Activated T-helper 2 cell treated with anti-CD3 and anti-CD28 coated beads, Interferon-gamma antibody, Interleukin-2, Interleukin-4, amounts not matched to agents 10 μg/mL and 5 μg/mL and 100 μg/mL, durations not matched to agents 14 hours and 24 hours and 36 hours (primary cell): ENCODE results near the gene RNF181. TPM values are rescaled to one million over a fixed set of nuclear protein-coding genes. Genes with fewer than 3 reads are reported as not detected.

Experiments
- DNase-seq: peaks from one replicate; pipeline ENCODE4 v3.0.0; 2021; ENCODE audit warnings: low spot score
- H3K27ac Mint-ChIP-seq: one replicate; pipeline ENCODE4 v1.8.0; 2021; ENCODE audit warnings: mixed read lengths
- H3K27me3 Mint-ChIP-seq: one replicate; pipeline ENCODE4 v1.8.0; 2021; ENCODE audit warnings: low read depth, mixed read lengths
- H3K36me3 Mint-ChIP-seq: one replicate; pipeline ENCODE4 v1.8.0; 2021; ENCODE audit warnings: low read depth, mixed read lengths
- H3K4me1 Mint-ChIP-seq: one replicate; pipeline ENCODE4 v1.8.0; 2021; ENCODE audit warnings: low read depth, mixed read lengths
- H3K4me3 Mint-ChIP-seq: one replicate; pipeline ENCODE4 v1.8.0; 2021; ENCODE audit warnings: low read depth, mild to moderate bottlenecking, moderate library complexity, mixed read lengths
- H3K9me3 Mint-ChIP-seq: one replicate; pipeline ENCODE4 v1.8.0; 2021; ENCODE audit warnings: mixed read lengths
- intact Hi-C: fragments of 100-400 bp; cut with micrococcal nuclease; formaldehyde crosslinking; loops from one replicate; pipeline ENCODE4 v1.15.1; 2023
- total RNA-seq: library from RNA; stranded (reverse); gene quantifications from 2 replicates; pipeline ENCODE4 v1.2.3, GENCODE V29; 2022

RNF181 gene, protein sequence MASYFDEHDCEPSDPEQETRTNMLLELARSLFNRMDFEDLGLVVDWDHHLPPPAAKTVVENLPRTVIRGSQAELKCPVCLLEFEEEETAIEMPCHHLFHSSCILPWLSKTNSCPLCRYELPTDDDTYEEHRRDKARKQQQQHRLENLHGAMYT
- 130 and 134 TPM in 2 replicates for total RNA-seq

DNA sequence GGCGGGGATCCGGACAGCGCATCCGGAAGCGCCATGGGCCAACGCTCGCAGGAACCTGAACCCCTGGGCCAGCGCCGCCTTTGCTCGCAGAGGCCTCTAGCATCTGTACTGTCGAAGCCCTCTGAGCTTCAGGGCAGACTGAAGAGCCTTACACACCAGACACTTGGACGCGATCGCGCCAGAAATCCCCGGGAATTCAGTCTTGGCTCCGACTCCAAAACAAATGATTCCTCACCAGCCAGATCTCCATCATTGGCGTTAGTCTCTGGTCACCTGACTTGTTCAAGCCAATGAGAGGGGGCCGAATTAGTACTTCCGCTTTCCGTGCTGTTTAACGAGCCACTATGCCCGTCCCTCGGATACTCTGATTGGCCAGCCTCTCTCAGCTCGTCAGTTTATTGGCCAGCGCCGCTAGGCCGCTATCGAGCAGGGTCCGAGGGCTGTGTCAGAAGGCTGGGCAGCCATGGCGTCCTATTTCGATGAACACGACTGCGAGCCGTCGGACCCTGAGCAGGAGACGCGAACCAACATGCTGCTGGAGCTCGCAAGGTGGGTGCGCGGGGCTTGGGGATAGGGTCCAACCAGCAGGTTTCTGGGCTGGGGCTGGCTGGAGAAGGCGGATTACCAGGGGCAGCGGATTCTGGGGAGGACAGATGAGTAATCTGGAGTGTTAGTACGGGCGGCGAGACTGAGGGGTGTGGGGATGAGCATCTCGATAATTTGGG lies at the start of gene RNF181:
Gene RNF181, plus strand, starts transcription at position 445 of the 725 bp plus-strand sequence. Its CDS starts 19 bp downstream, at position 464.
- Mint-ChIP-seq H3K27ac (peak within 1 kb of the TSS; percentile 96), H3K9me3 (no peaks in the 10 kb centered on the region), H3K36me3 (peaks cover 32% of the 10 kb centered on the region), H3K4me3 (peak within 1 kb of the TSS; percentile 96), H3K4me1 (peaks cover 18% of the 10 kb centered on the region), H3K27me3 (no peaks in the 10 kb centered on the region)
- peak; percentile 91 for DNase-seq
- intact Hi-C loops, result loop anchor here (1.0 to 5.0 kb wide), 4 partner anchors 15 to 178 kb away; partner anchors contain the start of genes GGCX, SH2D6 and VAMP8

DNA sequence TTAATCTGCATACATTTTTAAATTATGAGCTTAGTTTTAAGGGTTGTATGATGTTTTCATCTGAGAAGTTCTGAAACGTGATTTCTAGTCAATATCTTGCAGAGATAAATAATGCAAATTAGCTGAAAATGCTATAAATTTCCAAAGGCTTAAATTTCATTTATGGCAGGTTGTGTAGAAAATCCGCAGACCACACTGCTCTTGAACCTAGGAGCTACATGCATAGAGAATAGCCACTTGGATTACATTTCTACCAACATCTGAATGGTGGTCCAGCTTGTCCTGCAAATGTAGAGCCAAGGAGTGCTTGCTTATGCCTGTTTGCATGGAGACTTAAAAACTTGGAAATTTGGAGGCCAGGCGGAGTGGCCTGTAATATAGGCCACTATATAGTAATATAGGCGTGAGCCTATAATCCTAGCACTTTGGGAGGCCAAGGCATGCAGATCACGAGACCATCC lies 49.7 kb upstream of the RNF181 start:
- Mint-ChIP-seq H3K4me3 (no peak overlapping the region), H3K27me3 (no peaks in the 10 kb centered on the region), H3K9me3 (no peaks in the 10 kb centered on the region), H3K4me1 (peaks cover 29% of the 10 kb centered on the region), H3K36me3 (peaks cover 81% of the 10 kb centered on the region), H3K27ac (no peak overlapping the region)
- no peak for DNase-seq
- intact Hi-C loops, result no loop called here

DNA sequence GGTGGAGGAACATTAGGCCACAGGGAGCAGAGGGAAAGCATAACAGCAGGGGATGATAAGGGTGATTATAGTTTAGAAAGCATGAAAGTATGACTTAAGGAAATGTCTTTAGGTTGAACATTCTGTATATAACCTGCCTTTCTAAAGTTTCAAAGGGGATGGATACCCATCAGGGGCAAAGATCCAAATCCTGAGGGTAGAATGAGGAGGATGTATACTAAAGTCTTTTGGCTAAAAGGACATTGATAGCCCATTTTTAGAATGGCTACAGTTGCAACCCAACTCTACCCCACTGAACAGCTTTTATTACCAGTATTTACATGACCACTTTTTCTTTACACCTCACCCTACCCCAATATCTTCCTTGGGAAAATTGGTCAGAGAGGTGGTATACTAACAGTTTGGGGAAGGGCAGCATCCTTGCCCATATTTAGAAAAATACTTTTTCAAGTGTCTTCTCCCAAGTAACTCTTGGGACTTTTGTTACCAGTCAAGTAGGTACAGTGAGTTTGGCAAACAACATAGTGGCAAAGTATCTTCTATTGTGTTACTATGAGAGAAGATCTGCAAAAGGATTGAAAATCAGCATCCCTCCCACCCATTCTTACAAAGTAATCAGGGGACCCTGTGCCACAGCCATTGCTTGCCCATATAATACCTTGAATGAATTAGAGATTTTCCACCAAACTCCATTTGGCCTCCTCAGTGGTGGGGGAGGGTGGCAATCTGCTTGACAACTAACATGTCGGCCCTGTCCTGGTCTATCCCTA lies 48.3 kb upstream of the RNF181 start:
- Mint-ChIP-seq H3K4me1 (peaks cover 17% of the 10 kb centered on the region), H3K27ac (peak overlapping the region; percentile 69), H3K36me3 (peaks cover 81% of the 10 kb centered on the region), H3K9me3 (no peaks in the 10 kb centered on the region), H3K27me3 (no peaks in the 10 kb centered on the region), H3K4me3 (no peak overlapping the region)
- DNase-seq, result no peak
- intact Hi-C loops, result no loop called here

DNA sequence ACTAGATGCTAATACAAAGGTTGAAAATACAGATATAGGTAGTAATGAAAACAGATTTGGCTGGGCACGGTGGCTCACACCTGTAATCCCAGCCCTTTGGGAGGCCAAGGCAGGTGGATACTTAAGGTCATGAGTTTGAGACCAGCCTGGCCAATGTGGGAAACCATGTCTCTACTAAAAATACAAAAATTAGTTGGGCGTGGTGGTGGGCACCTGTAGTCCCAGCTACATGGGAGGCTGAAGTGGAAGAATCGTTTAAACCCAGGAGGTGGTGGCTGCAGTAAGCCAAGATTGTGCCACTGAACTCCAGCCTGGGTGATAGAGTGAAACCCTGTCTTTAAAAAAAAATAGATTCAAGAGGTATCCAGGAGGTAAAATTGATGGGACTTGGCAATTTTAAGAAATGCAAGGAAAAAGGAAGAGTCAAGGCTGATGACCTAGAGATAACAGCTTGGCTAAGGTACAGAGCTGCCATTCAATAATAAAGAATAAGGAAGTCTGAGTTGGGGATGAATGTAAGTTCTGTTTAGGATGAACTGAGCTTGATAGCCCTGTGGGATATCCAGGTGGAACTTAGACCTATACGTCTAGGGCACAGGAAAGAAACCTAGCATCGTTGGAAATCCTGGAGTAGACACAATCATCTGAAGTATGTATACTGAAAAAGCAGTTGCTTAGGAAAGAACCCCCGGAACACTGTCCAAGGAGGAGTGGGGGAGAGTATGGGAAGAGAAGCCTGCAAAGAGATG lies 47.5 kb upstream of the RNF181 start:
- intact Hi-C loops, result no loop called here
- no peak overlapping the region for H3K4me3 Mint-ChIP-seq
- peak overlapping the region; percentile 6 for H3K27ac Mint-ChIP-seq
- peaks cover 9% of the 10 kb centered on the region for H3K4me1 Mint-ChIP-seq
- H3K9me3 Mint-ChIP-seq, result no peaks in the 10 kb centered on the region
- peaks cover 81% of the 10 kb centered on the region for H3K36me3 Mint-ChIP-seq
- no peaks in the 10 kb centered on the region for H3K27me3 Mint-ChIP-seq
- no peak for DNase-seq

DNA sequence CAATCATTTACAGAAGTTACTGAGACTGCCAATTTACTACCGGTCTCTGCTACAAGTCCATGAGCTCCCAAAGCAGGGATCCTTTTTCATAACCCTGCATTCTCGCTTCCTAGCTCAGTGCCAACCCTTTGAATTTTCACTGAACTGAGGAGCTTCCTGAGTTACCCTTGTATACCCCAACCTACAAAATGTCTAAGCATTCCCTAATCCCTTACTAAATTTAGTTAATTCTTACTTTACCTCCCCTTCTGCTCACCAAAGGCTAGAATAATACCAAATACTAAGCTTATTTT lies 47.0 kb upstream of the RNF181 start:
- H3K4me1 Mint-ChIP-seq, result peaks cover 6% of the 10 kb centered on the region

DNA sequence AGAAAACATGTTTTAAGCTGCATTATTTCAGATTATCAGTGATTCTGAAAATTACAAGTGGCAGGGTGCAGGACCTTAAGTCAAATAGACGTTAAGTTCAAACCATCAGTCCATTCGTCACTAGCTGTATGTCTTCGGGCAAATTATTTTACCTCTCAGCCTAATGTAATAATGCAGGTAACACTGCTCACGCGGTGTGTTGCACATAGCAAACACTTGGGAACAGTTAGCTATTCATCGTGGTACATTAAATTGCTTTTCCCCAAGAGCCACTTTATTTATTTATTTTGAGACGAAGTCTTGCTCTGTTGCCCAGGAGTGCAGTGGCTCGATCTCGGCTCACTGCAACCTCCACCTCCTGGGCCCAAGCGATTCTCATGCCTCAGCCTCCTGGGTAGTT lies 46.5 kb upstream of the RNF181 start:
- peaks cover 3% of the 10 kb centered on the region for H3K4me1 Mint-ChIP-seq
- no peaks in the 10 kb centered on the region for H3K27me3 Mint-ChIP-seq
- no peak for DNase-seq
- peaks cover 78% of the 10 kb centered on the region for H3K36me3 Mint-ChIP-seq
- no peaks in the 10 kb centered on the region for H3K9me3 Mint-ChIP-seq
- H3K27ac Mint-ChIP-seq, result no peak overlapping the region
- intact Hi-C loops, result no loop called here
- H3K4me3 Mint-ChIP-seq, result no peak overlapping the region

More for the DNA sequence above, 47.0 kb upstream of the RNF181 start:
- DNase-seq, result no peak
- Mint-ChIP-seq H3K27ac (no peak overlapping the region), H3K9me3 (no peaks in the 10 kb centered on the region), H3K4me3 (no peak overlapping the region), H3K27me3 (no peaks in the 10 kb centered on the region), H3K36me3 (peaks cover 80% of the 10 kb centered on the region)
- intact Hi-C loops, result no loop called here

DNA sequence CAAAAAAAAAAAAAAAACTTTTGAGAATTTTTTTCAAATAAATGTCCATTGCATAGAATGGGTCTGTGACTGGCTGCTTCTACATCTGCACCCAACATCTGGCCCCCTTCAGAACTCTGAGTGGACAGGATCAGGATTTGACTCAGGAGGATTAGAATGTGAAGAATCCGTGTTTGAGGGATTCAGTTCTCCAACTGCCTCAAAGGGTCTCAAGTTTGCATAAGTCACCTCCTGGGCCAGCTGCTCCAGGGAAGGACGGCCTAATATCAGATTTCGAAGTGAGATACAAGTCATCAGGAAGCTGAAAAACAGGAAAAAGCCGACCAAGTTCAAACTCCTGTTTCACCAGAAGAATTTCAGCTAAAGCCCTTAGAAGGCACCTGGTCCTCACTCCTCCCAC lies 45.7 kb upstream of the RNF181 start:
- intact Hi-C loops, result no loop called here
- Mint-ChIP-seq H3K4me1 (no peaks in the 10 kb centered on the region), H3K4me3 (no peak overlapping the region), H3K27me3 (no peaks in the 10 kb centered on the region), H3K36me3 (peaks cover 76% of the 10 kb centered on the region), H3K27ac (no peak overlapping the region), H3K9me3 (no peaks in the 10 kb centered on the region)
- no peak for DNase-seq

DNA sequence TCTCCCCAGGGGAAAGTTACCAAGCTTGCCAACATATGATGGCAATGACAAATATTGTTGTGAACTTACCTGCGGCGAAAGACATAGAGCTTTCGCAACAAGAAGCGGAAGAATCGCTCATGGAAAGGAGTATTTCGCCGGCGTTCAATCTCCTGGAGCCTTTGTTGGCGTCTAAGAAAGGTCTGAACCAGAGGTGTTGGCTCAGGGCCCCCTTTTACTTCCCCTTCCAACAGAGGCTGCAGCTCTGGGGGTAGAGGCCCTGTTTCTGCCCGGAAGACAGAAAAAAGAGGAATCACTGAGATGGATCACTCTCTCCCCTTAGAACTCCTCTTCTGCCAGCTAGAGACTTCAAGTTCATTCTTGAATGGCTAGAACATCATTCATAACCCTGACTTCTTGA lies 45.1 kb upstream of the RNF181 start:
- Mint-ChIP-seq H3K27me3 (no peaks in the 10 kb centered on the region), H3K4me1 (peaks cover 3% of the 10 kb centered on the region), H3K27ac (no peak overlapping the region), H3K36me3 (peaks cover 77% of the 10 kb centered on the region), H3K4me3 (no peak overlapping the region), H3K9me3 (no peaks in the 10 kb centered on the region)
- intact Hi-C loops, result no loop called here
- no peak for DNase-seq

DNA sequence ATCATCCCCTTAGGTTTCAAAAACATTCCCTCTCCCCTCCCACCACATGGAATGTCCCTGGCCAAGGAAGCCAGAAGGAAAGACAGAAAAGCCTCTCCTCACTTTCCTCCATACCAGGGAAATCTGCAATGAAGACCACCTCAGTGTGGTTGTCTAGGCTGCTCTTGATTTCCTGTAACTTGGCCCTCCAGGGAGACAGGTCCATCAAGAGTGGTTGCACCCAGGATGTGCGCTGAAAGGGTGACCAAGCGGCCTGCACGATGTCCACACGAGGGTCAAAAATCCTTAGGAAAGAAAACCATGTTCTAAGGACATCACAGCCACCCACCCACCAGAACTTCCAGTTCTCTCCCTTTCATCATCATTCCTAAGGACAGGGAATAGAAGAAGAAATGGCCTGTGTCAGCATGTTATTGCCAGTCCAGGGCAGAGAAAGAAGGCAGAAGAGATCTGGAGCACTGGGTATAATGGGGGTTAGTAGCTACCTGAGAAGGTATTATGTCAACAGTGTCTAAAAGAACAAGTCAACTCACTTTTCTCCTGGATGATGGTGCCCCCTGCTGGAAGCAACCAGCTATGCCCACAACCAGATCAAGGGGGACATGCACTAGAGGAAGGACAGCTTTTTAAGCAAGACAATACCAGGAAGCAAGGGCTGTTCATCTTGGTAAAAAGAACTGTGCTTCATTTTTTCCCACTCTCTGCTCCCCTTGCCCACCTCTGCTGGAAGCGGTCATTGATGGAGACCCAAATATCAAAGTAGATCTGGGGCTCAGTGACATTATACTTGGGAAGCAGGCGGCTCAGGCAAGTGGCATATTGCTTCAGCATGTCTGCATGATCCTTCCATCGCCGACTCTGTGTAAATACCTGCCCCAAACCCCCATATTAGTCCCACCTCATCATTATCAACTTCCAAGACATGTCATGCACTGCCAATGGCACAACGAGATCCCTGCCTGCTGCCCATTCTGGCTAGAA lies 43.6 kb upstream of the RNF181 start:
- Mint-ChIP-seq H3K4me1 (peaks cover 3% of the 10 kb centered on the region), H3K9me3 (no peaks in the 10 kb centered on the region), H3K36me3 (peaks cover 80% of the 10 kb centered on the region), H3K4me3 (no peak overlapping the region), H3K27me3 (no peaks in the 10 kb centered on the region), H3K27ac (no peak overlapping the region)
- intact Hi-C loops, result loop anchor here (1.0 kb wide), 2 partner anchors 132 to 161 kb away; no protein-coding TSS in a partner anchor
- peak; percentile 80 for DNase-seq

DNA sequence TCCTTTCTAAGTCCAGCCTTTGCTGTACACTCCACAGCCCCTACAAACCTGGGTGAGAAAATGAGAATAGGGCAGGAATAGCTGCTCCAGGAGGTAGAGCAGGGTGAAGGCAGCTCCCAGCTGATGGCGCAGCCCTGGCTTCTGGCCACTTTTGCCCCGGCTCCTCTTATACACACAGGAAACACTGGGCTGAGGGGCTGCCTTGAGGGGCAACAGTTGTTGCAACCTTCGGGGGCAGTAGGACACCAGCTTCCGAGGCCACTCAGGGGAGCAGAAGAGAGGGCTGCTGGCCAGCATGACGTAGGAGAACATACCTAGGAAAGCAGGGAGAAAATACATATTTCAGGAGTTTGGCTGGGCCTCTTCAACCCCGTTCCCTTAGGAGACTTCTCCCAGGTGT lies 42.4 kb upstream of the RNF181 start:
- H3K36me3 Mint-ChIP-seq, result peaks cover 77% of the 10 kb centered on the region
- intact Hi-C loops, result no loop called here

DNA sequence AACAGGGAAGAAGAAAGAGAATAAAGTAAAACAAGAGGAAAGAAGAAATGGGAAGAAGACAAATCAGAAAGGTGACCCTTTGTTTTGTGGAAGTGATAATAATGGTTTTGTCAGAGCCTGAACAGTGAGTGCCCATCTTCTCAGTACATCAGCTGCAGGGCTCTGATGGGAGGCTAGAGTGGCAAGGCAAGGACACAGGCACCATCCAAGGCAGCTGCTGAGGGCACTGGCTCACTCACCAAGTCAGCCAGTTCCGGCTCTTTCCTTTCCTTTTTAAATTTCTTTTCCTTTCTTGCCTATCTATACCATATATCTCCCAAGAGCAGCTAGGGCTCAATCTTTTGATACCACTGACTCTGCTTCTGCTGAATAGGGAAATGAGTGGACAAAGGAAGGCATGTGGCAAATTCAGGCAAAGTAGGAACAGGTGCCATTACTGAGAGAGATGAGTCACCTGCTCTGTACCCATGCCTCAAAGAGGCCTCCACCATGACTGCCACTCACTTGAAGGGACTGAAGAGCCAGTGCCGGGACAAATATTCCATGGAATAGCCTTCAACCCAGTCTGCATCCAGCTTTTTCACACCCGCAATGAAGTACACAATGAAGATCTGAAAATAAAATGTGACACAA lies 40.4 kb upstream of the RNF181 start:
- peaks cover 70% of the 10 kb centered on the region for H3K36me3 Mint-ChIP-seq
- H3K4me1 Mint-ChIP-seq, result peaks cover 13% of the 10 kb centered on the region
- intact Hi-C loops, result no loop called here

More for the DNA sequence above, 42.4 kb upstream of the RNF181 start:
- peaks cover 4% of the 10 kb centered on the region for H3K4me1 Mint-ChIP-seq
- H3K27me3 Mint-ChIP-seq, result no peaks in the 10 kb centered on the region
- no peak overlapping the region for H3K27ac Mint-ChIP-seq
- H3K9me3 Mint-ChIP-seq, result no peaks in the 10 kb centered on the region
- H3K4me3 Mint-ChIP-seq, result no peak overlapping the region
- no peak for DNase-seq

More for the DNA sequence above, 40.4 kb upstream of the RNF181 start:
- no peak overlapping the region for H3K4me3 Mint-ChIP-seq
- H3K9me3 Mint-ChIP-seq, result no peaks in the 10 kb centered on the region
- no peak for DNase-seq
- no peaks in the 10 kb centered on the region for H3K27me3 Mint-ChIP-seq
- H3K27ac Mint-ChIP-seq, result no peak overlapping the region
